Effector memory CD4-positive, alpha-beta T cell (primary cell): ENCODE measurements around the gene GRSF1.
"Not testable (repeated sequence)": the region's sequence is repeated elsewhere in the genome, so short reads cannot be mapped to it uniquely, and the experiment has no call there.

Source experiments
- DNase-seq, 3 donors: peaks; one replicate each; pipeline ENCODE4 v3.0.0-alpha.2; 2020
- H3K27ac ChIP-seq: 2 replicates; pipeline ENCODE4 v1.7.0; 2013; ENCODE audit warnings: mild to moderate bottlenecking, low read length, moderate library complexity; ENCODE audit not compliant: insufficient read depth, poor library complexity, severe bottlenecking
- H3K27me3 ChIP-seq: replicated peaks from 2 replicates; pipeline ENCODE4 v1.7.0; 2013; ENCODE audit warnings: mild to moderate bottlenecking, low read length; ENCODE audit not compliant: insufficient read depth, control insufficient read depth, poor library complexity, severe bottlenecking
- H3K36me3 ChIP-seq: 2 replicates; pipeline ENCODE4 v1.7.0; 2013; ENCODE audit warnings: mild to moderate bottlenecking, low read length, moderate library complexity; ENCODE audit not compliant: control insufficient read depth, insufficient read depth
- H3K4me1 ChIP-seq: 2 replicates; pipeline ENCODE4 v1.7.0; 2013; ENCODE audit warnings: low read length, mild to moderate bottlenecking; ENCODE audit not compliant: control insufficient read depth, insufficient read depth, poor library complexity, severe bottlenecking
- H3K4me3 ChIP-seq: 2 replicates; pipeline ENCODE4 v1.7.0; 2013; ENCODE audit warnings: low read length, low read depth, mild to moderate bottlenecking; ENCODE audit not compliant: insufficient read depth, poor library complexity, severe bottlenecking
- H3K9me3 ChIP-seq: 2 replicates; pipeline ENCODE4 v1.7.0; 2013; ENCODE audit warnings: mild to moderate bottlenecking, low read length, moderate library complexity; ENCODE audit not compliant: control insufficient read depth

GRSF1 gene

DNA sequence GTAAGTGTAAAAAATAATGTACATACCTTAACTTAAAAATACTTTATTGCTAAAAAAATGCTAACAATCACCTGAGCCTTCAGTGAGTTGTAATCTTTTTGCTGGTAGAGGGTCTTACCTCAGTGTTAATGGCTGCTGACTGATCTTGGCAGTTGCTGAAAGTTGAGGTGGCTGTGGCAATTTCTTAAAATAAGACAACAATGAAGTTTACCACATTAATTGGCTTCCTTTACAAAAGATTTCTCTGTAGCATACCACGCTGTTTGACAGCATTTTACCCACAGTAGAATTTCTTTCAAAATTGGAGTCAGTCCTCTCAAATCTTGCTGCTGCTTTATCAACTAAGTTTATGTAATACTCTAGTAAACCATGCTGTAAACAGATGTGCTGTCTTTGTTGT, 70.3 kb downstream of the GRSF1 start:
- H3K4me1 ChIP-seq, H3K27me3 ChIP-seq, H3K4me3 ChIP-seq, DNase-seq, H3K36me3 ChIP-seq, H3K9me3 ChIP-seq, H3K27ac ChIP-seq: not testable (repeated sequence)

DNA sequence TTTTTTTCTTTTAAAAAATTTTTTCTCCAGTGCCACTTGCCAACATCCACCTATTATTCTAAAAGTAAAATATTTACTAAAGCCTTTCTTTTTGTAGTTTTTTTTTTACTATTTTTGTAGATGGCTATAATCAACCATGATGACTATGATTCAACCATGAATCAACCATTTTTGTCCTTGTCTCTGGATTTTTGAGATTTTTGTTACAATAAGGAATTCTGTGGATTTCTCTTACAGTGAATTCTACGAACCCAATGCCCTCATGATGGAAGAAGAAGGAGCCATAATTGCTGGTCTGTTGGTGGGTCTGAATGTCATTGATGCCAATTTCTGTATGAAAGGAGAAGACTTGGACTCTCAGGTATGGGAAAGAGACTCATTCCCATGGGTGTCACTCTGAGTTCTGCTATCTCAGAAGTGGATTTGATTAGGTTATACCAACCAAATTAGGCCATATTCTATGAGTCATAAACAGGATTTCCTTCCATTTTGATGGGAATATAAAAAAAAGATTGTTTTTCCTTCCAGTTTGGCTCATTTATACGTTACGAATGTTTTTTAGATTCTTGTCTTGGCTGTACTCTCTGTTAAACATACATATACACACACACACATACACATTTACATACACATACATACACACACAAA, 71.3 kb downstream of the GRSF1 start:
- Histone ChIP-seq H3K36me3 (no peaks in the 10 kb centered on the region), H3K4me3 (no peak overlapping the region), H3K27me3 (no peaks in the 10 kb centered on the region), H3K4me1 (no peaks in the 10 kb centered on the region), H3K27ac (no peak overlapping the region), H3K9me3 (no peaks in the 10 kb centered on the region)
- no peak for DNase-seq
